ENCODE measurements around the gene AGPAT3.

DNA sequence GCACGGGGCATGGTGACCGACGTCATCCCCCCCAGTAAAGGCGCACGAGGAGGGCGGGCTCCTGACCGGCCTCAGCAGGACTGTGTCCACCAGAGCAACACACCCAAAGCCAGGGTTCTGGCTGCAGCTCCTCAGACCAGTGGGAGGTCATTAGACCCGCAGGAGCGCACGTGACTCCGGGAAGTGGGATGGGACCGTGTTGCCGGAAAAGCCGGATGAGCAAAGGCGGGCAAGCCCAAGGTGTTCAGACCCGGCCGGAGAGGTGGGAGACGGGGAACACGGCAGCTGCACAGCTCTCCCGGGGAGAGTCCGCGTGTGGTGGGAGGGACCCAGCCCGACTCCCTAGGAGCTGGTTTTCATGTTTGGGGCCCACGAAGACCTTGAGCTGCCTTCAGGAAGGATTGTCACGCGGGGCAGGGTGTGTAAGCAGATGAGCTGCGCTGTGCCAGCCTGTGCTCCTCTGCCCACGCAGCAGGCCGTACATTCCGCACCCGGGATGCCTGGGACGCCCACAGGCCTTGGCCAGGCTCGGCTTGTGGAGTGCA is 126.5 kb downstream of the AGPAT3 start:
- TF ChIP-seq, protein P1, sequence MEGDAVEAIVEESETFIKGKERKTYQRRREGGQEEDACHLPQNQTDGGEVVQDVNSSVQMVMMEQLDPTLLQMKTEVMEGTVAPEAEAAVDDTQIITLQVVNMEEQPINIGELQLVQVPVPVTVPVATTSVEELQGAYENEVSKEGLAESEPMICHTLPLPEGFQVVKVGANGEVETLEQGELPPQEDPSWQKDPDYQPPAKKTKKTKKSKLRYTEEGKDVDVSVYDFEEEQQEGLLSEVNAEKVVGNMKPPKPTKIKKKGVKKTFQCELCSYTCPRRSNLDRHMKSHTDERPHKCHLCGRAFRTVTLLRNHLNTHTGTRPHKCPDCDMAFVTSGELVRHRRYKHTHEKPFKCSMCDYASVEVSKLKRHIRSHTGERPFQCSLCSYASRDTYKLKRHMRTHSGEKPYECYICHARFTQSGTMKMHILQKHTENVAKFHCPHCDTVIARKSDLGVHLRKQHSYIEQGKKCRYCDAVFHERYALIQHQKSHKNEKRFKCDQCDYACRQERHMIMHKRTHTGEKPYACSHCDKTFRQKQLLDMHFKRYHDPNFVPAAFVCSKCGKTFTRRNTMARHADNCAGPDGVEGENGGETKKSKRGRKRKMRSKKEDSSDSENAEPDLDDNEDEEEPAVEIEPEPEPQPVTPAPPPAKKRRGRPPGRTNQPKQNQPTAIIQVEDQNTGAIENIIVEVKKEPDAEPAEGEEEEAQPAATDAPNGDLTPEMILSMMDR (conservative IDR thresholded peaks at IDR 0.05 in 1 of 2, IDR thresholded peaks at IDR 0.05 in 1 of 2; ENCODE audit: low read depth in 1 of 2, low read length in 2 of 2) = no peak
- TF ChIP-seq EZH2 (IDR thresholded peaks at IDR 0.05; ENCODE audit: low read length, missing control alignments) = no peak
